ENCODE results near the gene LEP. TPM values are rescaled to one million over a fixed set of nuclear protein-coding genes. Genes with fewer than 3 reads are reported as not detected.

The LEP gene
- total RNA-seq, 1 donor from 2014 or later, result not detected

- Mint-ChIP-seq H3K27me3 (ENCODE audit: low read depth) (peaks cover 22% of the 10 kb centered on the region), H3K4me3 (ENCODE audit: unreplicated experiment) (no peak overlapping the region), H3K4me1 (ENCODE audit: low read depth) (peaks cover 42% of the 10 kb centered on the region), H3K36me3 (ENCODE audit: low read depth) (no peaks in the 10 kb centered on the region), H3K27ac (ENCODE audit: unreplicated experiment) (no peak overlapping the region), H3K9me3 (ENCODE audit: low read depth) (peaks cover 11% of the 10 kb centered on the region)
- TF ChIP-seq, protein P1, sequence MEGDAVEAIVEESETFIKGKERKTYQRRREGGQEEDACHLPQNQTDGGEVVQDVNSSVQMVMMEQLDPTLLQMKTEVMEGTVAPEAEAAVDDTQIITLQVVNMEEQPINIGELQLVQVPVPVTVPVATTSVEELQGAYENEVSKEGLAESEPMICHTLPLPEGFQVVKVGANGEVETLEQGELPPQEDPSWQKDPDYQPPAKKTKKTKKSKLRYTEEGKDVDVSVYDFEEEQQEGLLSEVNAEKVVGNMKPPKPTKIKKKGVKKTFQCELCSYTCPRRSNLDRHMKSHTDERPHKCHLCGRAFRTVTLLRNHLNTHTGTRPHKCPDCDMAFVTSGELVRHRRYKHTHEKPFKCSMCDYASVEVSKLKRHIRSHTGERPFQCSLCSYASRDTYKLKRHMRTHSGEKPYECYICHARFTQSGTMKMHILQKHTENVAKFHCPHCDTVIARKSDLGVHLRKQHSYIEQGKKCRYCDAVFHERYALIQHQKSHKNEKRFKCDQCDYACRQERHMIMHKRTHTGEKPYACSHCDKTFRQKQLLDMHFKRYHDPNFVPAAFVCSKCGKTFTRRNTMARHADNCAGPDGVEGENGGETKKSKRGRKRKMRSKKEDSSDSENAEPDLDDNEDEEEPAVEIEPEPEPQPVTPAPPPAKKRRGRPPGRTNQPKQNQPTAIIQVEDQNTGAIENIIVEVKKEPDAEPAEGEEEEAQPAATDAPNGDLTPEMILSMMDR (IDR thresholded peaks at IDR 0.05), result no peak
- no peak for DNase-seq (ENCODE audit: low spot score)
These were observed 21.4 kb upstream of the LEP start for GRCh38 chr7:128219636-128220035.

GRCh38 chr7:128221929-128222403 lies 19.1 kb upstream of the LEP start:
- TF ChIP-seq, protein P1 (IDR thresholded peaks at IDR 0.05), result no peak
- peaks cover 26% of the 10 kb centered on the region for H3K27me3 Mint-ChIP-seq (ENCODE audit: low read depth)
- no peak for DNase-seq (ENCODE audit: low spot score)
- no peaks in the 10 kb centered on the region for H3K36me3 Mint-ChIP-seq (ENCODE audit: low read depth)
- H3K9me3 Mint-ChIP-seq (ENCODE audit: low read depth), result peaks cover 8% of the 10 kb centered on the region
- H3K27ac Mint-ChIP-seq (ENCODE audit: unreplicated experiment), result no peak overlapping the region
- peaks cover 24% of the 10 kb centered on the region for H3K4me1 Mint-ChIP-seq (ENCODE audit: low read depth)
- H3K4me3 Mint-ChIP-seq (ENCODE audit: unreplicated experiment), result no peak overlapping the region

GRCh38 chr7:128226132-128226980 lies 14.7 kb upstream of the LEP start:
- Mint-ChIP-seq H3K4me3 (ENCODE audit: unreplicated experiment) (no peak overlapping the region), H3K27ac (ENCODE audit: unreplicated experiment) (no peak overlapping the region), H3K9me3 (ENCODE audit: low read depth) (no peaks in the 10 kb centered on the region), H3K27me3 (ENCODE audit: low read depth) (peaks cover 14% of the 10 kb centered on the region), H3K36me3 (ENCODE audit: low read depth) (no peaks in the 10 kb centered on the region), H3K4me1 (ENCODE audit: low read depth) (peaks cover 22% of the 10 kb centered on the region)
- TF ChIP-seq, protein P1 (IDR thresholded peaks at IDR 0.05), result no peak
- DNase-seq (ENCODE audit: low spot score), result no peak

DNA sequence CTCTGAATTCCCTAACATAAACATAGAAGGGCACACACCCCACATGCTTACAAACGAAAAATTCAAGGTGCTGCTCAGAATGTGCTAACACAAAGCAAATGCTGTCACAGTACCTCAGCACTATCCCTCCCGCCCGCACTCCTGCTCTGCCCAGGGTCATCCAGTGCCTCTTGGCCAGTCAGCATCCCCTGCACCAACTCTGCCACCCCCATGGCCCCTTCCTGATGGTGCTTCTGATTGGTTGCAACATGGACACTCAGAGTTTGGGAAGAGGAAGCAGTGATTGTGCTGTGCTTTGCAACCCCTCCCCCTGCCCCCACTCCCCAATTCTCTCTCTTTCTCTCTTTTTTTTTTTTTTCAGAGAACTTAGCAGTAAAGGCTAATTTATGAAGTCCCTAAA lies 13.8 kb upstream of the LEP start:
- TF ChIP-seq, protein P1 (IDR thresholded peaks at IDR 0.05), result no peak
- peaks cover 20% of the 10 kb centered on the region for H3K4me1 Mint-ChIP-seq (ENCODE audit: low read depth)
- peaks cover 11% of the 10 kb centered on the region for H3K27me3 Mint-ChIP-seq (ENCODE audit: low read depth)
- no peaks in the 10 kb centered on the region for H3K36me3 Mint-ChIP-seq (ENCODE audit: low read depth)
- no peak for DNase-seq (ENCODE audit: low spot score)
- no peak overlapping the region for H3K27ac Mint-ChIP-seq (ENCODE audit: unreplicated experiment)
- no peaks in the 10 kb centered on the region for H3K9me3 Mint-ChIP-seq (ENCODE audit: low read depth)
- no peak overlapping the region for H3K4me3 Mint-ChIP-seq (ENCODE audit: unreplicated experiment)

- TF ChIP-seq, protein P1 (IDR thresholded peaks at IDR 0.05), result no peak
- no peak overlapping the region for H3K4me3 Mint-ChIP-seq (ENCODE audit: unreplicated experiment)
- DNase-seq (ENCODE audit: low spot score), result no peak
- H3K27ac Mint-ChIP-seq (ENCODE audit: unreplicated experiment), result no peak overlapping the region
- H3K4me1 Mint-ChIP-seq (ENCODE audit: low read depth), result peaks cover 22% of the 10 kb centered on the region
- H3K27me3 Mint-ChIP-seq (ENCODE audit: low read depth), result peaks cover 18% of the 10 kb centered on the region
- H3K9me3 Mint-ChIP-seq (ENCODE audit: low read depth), result no peaks in the 10 kb centered on the region
- no peaks in the 10 kb centered on the region for H3K36me3 Mint-ChIP-seq (ENCODE audit: low read depth)
These were observed 10.1 kb upstream of the LEP start for GRCh38 chr7:128231021-128231420.

Data from chondrocyte (in vitro differentiated cells).